Activated T-helper 1 cell treated with Interleukin-2 at 50 U/mL for 16 hours (primary cell): ENCODE data around the gene MBLAC1.

ENCODE experiments used
- DNase-seq: peaks from one replicate; pipeline ENCODE4 v3.0.0-alpha.2; 2020; ENCODE audit warnings: low read depth

Gene MBLAC1

GRCh38 chr7:100153708-100154535, 27.2 kb downstream of the MBLAC1 start:
- no peak for DNase-seq

GRCh38 chr7:100154651-100155491, 28.1 kb downstream of the MBLAC1 start:
- no peak for DNase-seq

DNA sequence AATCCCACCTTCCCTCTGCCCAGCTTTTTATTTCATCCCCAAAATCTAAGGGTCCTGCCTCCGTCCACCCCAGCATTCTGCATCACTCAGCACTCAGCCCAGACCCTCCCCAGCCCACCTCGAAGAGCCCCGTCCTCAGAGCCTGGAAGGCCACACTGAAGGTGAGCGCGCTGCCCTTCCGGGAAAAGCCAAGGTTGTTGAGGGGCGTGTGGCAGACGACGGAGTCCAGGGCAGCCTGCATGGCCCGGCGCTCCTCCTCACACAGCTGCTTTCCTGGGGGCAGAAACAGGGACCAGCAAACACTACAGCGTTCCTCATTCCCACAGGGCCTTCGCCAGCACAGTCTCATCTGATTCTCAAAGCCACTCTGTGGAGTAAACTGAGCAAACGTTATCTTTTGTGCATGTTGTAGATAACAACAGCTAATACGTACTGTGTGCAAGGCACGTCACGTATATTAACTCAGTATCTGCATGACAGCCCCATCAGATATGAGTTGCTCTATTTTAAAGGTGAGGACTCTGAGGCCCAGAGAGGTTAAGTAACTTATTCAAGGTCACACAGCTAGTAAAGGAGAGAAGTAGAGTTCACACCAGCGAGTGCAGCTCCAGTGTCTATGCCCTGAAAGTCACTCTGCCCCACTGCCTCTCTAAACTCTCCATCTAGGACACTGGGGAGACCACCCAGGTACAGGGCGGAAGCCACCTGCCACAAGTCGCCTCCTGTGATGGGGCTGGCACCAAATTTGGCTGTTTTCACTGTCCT, 29.0 kb downstream of the MBLAC1 start:
- DNase-seq, result no peak

DNA sequence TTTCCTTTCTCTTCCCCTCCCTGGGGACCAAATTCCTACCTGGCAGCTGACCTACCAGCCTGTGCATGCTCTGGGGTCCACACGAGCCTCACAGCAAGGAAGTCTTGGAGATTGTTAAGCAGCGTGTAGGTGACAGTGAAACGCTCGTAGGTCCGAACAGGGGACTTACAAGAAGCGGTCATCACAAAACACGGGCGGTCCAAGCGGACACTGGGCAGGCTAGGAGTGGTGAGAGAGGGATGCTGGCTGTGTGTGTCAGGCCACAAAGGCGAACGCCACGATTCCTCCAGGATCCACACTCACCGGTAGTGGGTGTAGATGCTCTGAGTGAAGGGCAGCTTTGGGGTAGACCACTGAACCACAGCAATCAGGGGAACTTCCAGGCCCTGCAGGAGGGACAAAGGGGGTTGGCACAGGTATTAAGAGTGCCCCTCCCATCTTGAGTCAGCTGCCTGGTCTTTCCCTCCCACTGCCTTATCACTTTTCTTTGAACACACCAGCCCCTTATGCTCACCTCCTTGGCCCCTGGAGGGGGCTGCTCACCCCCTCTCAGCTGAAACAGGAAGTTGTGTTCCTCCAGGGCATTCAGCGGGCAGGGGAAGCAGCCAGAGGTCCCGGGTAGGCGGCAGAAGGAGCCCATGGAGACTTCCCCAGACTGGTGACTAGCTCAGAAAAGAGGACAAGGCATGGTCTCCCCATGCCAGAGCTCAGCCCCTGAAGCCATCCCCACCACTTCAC, 29.7 kb downstream of the MBLAC1 start:
- DNase-seq, result no peak

- DNase-seq, result no peak
Observed at GRCh38 chr7:100157069-100157333, 30.2 kb downstream of the MBLAC1 start.

DNA sequence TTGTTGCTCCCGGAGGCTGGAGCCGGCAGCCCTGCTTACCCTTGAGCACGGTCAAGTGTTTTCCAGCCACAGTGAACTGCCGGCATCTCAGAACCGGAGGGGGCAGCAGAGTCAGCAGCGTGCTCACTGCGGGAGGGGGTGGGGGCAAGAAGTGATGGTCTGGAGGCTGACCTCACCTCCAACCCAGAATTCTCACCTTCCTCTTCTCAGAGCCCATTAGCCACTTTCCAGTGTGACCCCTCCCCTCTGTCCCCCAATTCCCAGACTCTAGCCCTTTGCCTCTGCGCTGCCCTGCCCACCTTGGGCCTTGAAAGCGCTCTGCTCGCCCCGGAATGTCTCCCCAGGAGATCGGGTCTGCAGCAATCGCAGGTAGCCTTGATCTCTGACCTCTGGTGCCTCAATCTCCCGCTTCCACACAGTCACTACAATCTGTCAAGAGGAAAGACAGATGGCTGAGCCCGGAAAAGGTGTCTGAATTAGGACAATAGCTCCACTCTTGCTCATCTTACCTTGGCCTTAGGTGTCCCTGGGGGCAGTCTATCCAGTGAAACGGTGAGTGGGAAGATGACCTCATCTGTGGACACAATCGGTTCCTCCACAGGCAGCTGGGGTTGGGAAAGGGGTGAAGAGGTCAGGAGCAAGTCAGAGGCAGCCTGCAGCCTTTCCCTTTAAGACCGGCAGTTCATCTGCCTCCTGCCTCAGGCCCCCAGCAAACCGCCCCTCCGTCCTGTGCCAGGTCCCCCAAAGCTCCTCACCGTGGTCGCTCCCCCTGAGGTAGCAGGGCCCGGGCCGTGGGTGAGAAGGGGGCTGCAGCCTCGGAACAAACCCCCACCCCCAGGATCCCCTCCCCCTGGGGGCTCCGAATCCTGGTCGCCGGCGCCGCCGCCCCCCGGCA, 30.8 kb downstream of the MBLAC1 start:
- DNase-seq, result no peak

- peak; percentile 86 for DNase-seq
Observed at GRCh38 chr7:100158229-100159098, 31.7 kb downstream of the MBLAC1 start, which contains the start of gene TRAPPC14. Gene TRAPPC14 (minus strand): TSS chr7:100158723. CDS start chr7:100158499, 224 bp downstream.

DNA sequence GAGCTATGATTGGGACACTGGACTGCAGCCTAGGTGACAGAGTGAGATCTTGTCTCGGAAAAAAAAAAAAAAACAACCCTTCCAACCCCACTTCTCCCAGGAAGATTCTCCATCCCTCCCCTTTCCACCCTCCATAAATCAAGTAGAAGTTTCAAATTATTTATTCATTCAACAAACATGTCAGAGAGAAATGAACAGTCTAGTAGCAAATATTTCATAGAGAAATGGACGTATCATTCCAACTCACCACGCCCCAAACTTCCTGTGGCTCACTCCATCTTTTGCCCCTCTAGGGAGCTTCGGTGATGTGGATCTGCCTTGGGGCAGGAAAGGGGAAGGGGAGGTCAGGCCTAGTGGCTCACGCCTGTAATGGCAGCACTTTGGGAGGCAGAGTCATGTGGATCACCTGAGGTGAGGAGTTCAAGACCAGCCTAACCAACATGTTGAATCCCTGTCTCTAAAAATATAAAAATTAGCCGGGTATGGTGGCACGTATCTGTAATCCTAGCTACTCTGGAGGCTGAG, 32.4 kb downstream of the MBLAC1 start:
- DNase-seq, result no peak

- DNase-seq, result no peak
Observed at GRCh38 chr7:100160067-100160466, 33.3 kb downstream of the MBLAC1 start.

DNA sequence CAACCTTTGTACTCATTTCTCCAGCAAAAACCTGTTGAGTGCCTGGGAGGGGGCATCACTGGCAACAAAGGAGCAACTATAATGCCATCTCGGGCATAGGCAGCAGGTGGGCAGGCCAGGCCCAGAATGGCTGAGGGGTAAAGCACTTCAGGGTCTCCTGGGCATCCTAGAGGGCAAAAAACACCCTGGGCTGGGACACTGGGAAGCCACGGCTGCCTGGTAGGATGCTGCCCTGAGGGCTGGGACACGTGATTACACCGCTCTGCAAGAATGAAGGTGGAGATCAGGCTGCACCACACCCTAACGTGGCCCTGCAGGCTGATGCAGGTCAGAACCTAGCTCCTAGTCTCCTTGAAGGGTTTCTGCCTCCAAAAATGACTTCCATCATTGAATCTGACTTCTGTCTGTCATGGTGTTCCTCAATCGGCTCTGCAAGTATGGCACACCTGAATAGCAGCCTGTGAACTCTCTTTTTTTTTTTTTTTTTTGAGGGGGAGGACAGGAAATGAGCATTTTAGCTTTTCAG, 36.3 kb downstream of the MBLAC1 start:
- no peak for DNase-seq

- no peak for DNase-seq
Observed at GRCh38 chr7:100163871-100164270, 37.1 kb downstream of the MBLAC1 start.

DNA sequence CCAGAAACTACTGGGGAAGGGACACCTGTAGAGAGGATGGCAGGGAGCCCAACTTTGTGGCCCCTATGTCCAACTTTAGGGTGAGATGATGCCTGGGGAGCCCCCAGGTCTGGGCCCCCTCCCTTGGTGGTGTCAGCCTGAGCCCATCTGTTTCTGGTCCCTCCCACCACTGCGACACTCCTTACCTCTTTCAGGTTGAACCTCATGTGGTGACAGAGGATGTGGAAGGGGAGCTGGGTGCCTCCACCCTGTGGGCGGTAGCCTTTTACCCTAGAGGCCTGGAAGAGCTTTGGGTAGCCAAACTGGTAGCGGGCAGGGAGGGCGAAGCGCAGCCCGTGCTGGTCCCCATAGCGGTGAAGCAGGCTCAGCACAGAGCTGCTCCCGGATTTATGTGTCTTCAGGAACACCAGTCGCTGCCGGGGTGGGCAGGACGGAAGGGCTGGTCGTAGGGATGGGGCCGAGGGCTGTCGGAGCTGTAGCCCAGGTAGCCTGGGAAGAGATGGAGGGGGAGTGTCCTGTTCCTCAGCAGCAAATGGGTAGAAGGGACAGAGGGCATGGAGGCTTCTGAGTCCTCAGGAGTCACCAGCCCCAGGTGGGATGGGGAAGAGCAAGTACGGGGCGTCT, 39.7 kb downstream of the MBLAC1 start:
- no peak for DNase-seq

GRCh38 chr7:100166970-100167911, 40.5 kb downstream of the MBLAC1 start:
- no peak for DNase-seq

DNA sequence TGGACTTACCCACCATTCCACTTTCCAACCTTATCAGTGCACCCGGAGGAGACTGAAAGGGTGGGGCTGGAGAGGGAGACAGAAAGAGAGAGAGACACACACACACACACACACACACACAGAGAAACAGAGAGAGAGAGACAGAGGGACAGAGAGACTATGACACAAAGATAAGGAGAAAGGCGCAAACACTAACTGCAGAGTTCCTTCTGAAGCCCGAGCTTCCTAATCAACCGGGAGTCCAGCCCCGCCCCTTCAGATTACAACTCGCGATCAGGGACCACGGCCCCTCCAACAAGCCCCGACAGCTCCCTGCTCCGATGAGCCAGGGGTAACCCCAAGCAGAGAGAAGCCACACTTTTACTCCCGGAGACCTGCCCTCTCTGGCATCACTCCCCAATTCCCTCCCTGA, 41.2 kb downstream of the MBLAC1 start:
- DNase-seq, result no peak

- DNase-seq, result no peak
Observed at GRCh38 chr7:100169147-100169850, 42.5 kb downstream of the MBLAC1 start.

DNA sequence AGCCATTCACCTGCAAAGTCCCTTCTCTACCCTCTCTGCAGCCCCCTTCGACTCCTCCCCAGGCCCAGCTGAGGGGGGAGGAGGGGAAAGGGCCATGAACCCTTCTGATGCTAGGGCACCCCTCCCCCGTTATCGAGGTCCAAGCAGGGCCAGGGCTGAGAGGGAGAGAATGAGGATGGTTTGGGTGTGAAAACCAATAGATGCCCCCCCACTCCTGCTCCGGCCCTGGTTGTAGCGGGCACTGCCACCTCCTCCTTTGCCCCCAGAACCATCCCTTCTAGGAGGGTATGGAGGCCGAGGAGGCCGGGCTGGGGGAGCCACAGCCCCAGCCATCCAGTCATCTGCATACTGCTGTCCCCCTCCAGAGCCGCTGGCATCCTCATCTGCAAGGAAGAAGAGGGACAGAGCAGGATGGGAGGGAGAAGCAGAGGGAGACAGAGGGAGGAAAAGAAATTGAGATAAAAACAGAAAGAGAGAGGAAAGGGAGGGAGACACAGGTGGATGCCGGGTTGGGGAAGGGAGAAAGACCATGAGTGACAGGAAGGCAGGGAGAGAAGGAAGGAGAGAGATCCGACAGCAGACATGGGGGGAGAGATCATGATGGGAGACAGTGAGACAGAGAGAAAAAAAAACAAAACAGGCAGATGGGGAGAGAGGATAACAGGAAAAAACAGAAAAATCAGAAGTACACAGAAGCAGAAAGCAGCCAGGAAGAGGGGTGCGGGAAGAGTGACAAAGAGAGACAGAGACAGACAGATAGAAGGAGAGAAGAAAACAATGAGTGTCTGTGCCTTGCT, 43.5 kb downstream of the MBLAC1 start:
- DNase-seq, result no peak
